Neuronal stem cell (in vitro differentiated cells): ENCODE data around the gene MEIOC.
"Not testable (repeated sequence)": the region's sequence is repeated elsewhere in the genome, so short reads cannot be mapped to it uniquely, and the experiment has no call there.

Source experiments
- DNase-seq: peaks from one replicate; pipeline ENCODE4 v3.0.0-alpha.2; 2013; ENCODE audit warnings: low spot score
- H2AFZ ChIP-seq: one replicate; pipeline ENCODE4 v1.6.1; 2013; ENCODE audit warnings: mild to moderate bottlenecking, low read length, inconsistent platforms
- H2AK5ac ChIP-seq: 2 replicates; pipeline ENCODE4 v1.6.1; 2013; ENCODE audit warnings: low read depth, mild to moderate bottlenecking, inconsistent platforms, low read length, moderate library complexity, mixed read lengths
- H2BK120ac ChIP-seq: 2 replicates; pipeline ENCODE4 v1.6.1; 2013; ENCODE audit warnings: low read depth, mild to moderate bottlenecking, inconsistent platforms, low read length, moderate library complexity, mixed read lengths
- H2BK12ac ChIP-seq: one replicate; pipeline ENCODE4 v1.6.1; 2013; ENCODE audit warnings: low read length, inconsistent platforms
- H2BK15ac ChIP-seq: 2 replicates; pipeline ENCODE4 v1.6.1; 2013; ENCODE audit warnings: mild to moderate bottlenecking, low read length, inconsistent platforms, mixed read lengths
- H2BK5ac ChIP-seq: one replicate; pipeline ENCODE4 v1.6.1; 2013; ENCODE audit warnings: inconsistent platforms, mild to moderate bottlenecking, low read length, moderate library complexity
- H3K14ac ChIP-seq: one replicate; pipeline ENCODE4 v1.6.1; 2013; ENCODE audit warnings: low read length, inconsistent platforms
- H3K18ac ChIP-seq: 2 replicates; pipeline ENCODE4 v1.6.1; 2013; ENCODE audit warnings: low read length, inconsistent platforms
- H3K23ac ChIP-seq: 2 replicates; pipeline ENCODE4 v1.6.1; 2013; ENCODE audit warnings: low read depth, mild to moderate bottlenecking, mixed read lengths, low read length, inconsistent platforms; ENCODE audit not compliant: poor library complexity
- H3K27ac ChIP-seq: replicated peaks from 3 replicates; pipeline ENCODE4 v1.5.1; 2013; ENCODE audit warnings: low read length, inconsistent platforms
- H3K27me3 ChIP-seq, 3 experiments: 2 replicates each; pipeline ENCODE4 v1.6.1; 2013; ENCODE audit warnings: low read length in 3 of 3, mild to moderate bottlenecking in 2 of 3, inconsistent platforms in 1 of 3, low read depth in 1 of 3, mixed read lengths in 1 of 3, moderate library complexity in 1 of 3; ENCODE audit not compliant: control insufficient read depth in 3 of 3, insufficient read depth in 3 of 3
- H3K36me3 ChIP-seq, 2 donors: replicated peaks in 1 of 2; 2 replicates each; pipeline ENCODE4 v1.6.1; 2013; ENCODE audit warnings: low read length in 2 of 2; ENCODE audit not compliant: control insufficient read depth in 2 of 2, insufficient read depth in 2 of 2
- H3K4ac ChIP-seq: 2 replicates; pipeline ENCODE4 v1.6.1; 2013; ENCODE audit warnings: inconsistent platforms, mild to moderate bottlenecking, low read length, moderate library complexity
- H3K4me1 ChIP-seq, 2 donors: 1 replicate in 1 of 2; 2 replicates in 1 of 2; pipeline ENCODE4 v1.6.1; 2013; ENCODE audit warnings: low read length in 2 of 2, low read depth in 1 of 2; ENCODE audit not compliant: control insufficient read depth in 2 of 2, insufficient read depth in 1 of 2
- H3K4me2 ChIP-seq: one replicate; pipeline ENCODE4 v1.6.1; 2013; ENCODE audit warnings: mild to moderate bottlenecking, low read length, inconsistent platforms; ENCODE audit not compliant: insufficient read depth, poor library complexity, severe bottlenecking
- H3K4me3 ChIP-seq, 2 donors: 2 replicates each; pipeline ENCODE4 v1.5.1; 2013; ENCODE audit warnings: low read length in 2 of 2, mild to moderate bottlenecking in 2 of 2, inconsistent platforms in 1 of 2, moderate library complexity in 1 of 2
- H3K79me1 ChIP-seq: one replicate; pipeline ENCODE4 v1.6.1; 2013; ENCODE audit warnings: low read depth, mild to moderate bottlenecking, inconsistent platforms, low read length, moderate library complexity
- H3K9ac ChIP-seq: one replicate; pipeline ENCODE4 v1.6.1; 2013; ENCODE audit warnings: mild to moderate bottlenecking, low read depth, low read length, inconsistent platforms; ENCODE audit not compliant: poor library complexity
- H3K9me3 ChIP-seq, 2 donors: replicated peaks in 1 of 2; 2 replicates each; pipeline versions ENCODE3 to v1.6.1; 2013; ENCODE audit warnings: low read length in 2 of 2, mild to moderate bottlenecking in 2 of 2, inconsistent platforms in 1 of 2, low read depth in 1 of 2, mixed read lengths in 1 of 2, moderate library complexity in 1 of 2; ENCODE audit not compliant: control insufficient read depth in 2 of 2, insufficient read depth in 1 of 2
- H4K8ac ChIP-seq: one replicate; pipeline ENCODE4 v1.6.1; 2013; ENCODE audit warnings: low read depth, mild to moderate bottlenecking, inconsistent platforms, low read length, moderate library complexity
- H4K91ac ChIP-seq: one replicate; pipeline ENCODE4 v1.6.1; 2013; ENCODE audit warnings: low read length, low read depth, mild to moderate bottlenecking, inconsistent platforms; ENCODE audit not compliant: poor library complexity
- WGBS, 2 donors: extraction: QIAGEN DNeasy Blood & Tissue Kit; methylation state at CpG; one replicate each; pipeline ENCODE4 v1.1.7; 2013; ENCODE audit warnings: missing lambda C conversion rate in 2 of 2, mixed read lengths in 1 of 2; ENCODE audit not compliant: insufficient read length in 2 of 2, insufficient replicate concordance in 1 of 2; ENCODE audit errors: extremely low coverage in 2 of 2; 5-methylcytosine and 5-hydroxymethylcytosine counted together

MEIOC gene

GRCh38 chr17:44690746-44691306 lies 34.6 kb downstream of the MEIOC start:
- not testable (repeated sequence) for H3K9ac ChIP-seq, H3K4me2 ChIP-seq, H2BK120ac ChIP-seq, H4K91ac ChIP-seq, H3K4me3 ChIP-seq, H3K27me3 ChIP-seq, H4K8ac ChIP-seq, H2BK12ac ChIP-seq, H3K14ac ChIP-seq, H3K18ac ChIP-seq, H3K4me1 ChIP-seq, H2AK5ac ChIP-seq, H3K27ac ChIP-seq, H2BK5ac ChIP-seq, H3K4ac ChIP-seq, H2AFZ ChIP-seq, H3K23ac ChIP-seq, H3K9me3 ChIP-seq, H2BK15ac ChIP-seq, DNase-seq, H3K79me1 ChIP-seq
- WGBS, 2 donors = no CpG with 5 or more reads among the region's 21 CpGs
- H3K36me3 ChIP-seq = peaks cover 0 to 15% of the 10 kb centered on the region in 2 donors

- no peak overlapping the region for H3K27ac ChIP-seq
- no peak overlapping the region for H3K9ac ChIP-seq
- peaks cover 2% of the 10 kb centered on the region in 2 donors for H3K4me1 ChIP-seq
- no CpG with 5 or more reads among the region's 11 CpGs for WGBS, 2 donors
- no peaks in the 10 kb centered on the region for H3K9me3 ChIP-seq
- H3K4ac ChIP-seq = no peak overlapping the region
- no peak overlapping the region for H2BK5ac ChIP-seq
- H3K27me3 ChIP-seq = no peaks in the 10 kb centered on the region
- no peak overlapping the region for H3K14ac ChIP-seq
- H3K79me1 ChIP-seq = peaks cover 4% of the 10 kb centered on the region
- no peak overlapping the region for H4K8ac ChIP-seq
- H2BK15ac ChIP-seq = no peak overlapping the region
- no peaks in the 10 kb centered on the region for H3K36me3 ChIP-seq
- no peak overlapping the region for H3K4me3 ChIP-seq
- DNase-seq = no peak
- H2AK5ac ChIP-seq = no peak overlapping the region
- no peak overlapping the region for H3K18ac ChIP-seq
- no peak overlapping the region for H2BK12ac ChIP-seq
- H4K91ac ChIP-seq = no peak overlapping the region
- no peak overlapping the region for H2BK120ac ChIP-seq
- no peak overlapping the region for H3K23ac ChIP-seq
- no peak overlapping the region for H2AFZ ChIP-seq
- H3K4me2 ChIP-seq = no peak overlapping the region
These were observed 37.3 kb downstream of the MEIOC start for GRCh38 chr17:44693609-44694008.

GRCh38 chr17:44700288-44700687 lies 44.0 kb downstream of the MEIOC start:
- not testable (repeated sequence) for H3K36me3 ChIP-seq, H3K27me3 ChIP-seq, H4K91ac ChIP-seq, H3K4me3 ChIP-seq, H3K4me2 ChIP-seq, H2BK120ac ChIP-seq, H3K23ac ChIP-seq, H2AFZ ChIP-seq, H3K18ac ChIP-seq, H3K9ac ChIP-seq, H3K14ac ChIP-seq, DNase-seq, H3K27ac ChIP-seq, H2BK12ac ChIP-seq, H3K79me1 ChIP-seq, H3K4ac ChIP-seq, H2BK15ac ChIP-seq, H2AK5ac ChIP-seq, H2BK5ac ChIP-seq, H3K9me3 ChIP-seq, H3K4me1 ChIP-seq, H4K8ac ChIP-seq
- WGBS, 2 donors = no CpG with 5 or more reads among the region's 10 CpGs

GRCh38 chr17:44707755-44708400 lies 51.6 kb downstream of the MEIOC start:
- Histone ChIP-seq H3K9ac (no peak overlapping the region), H4K8ac (no peak overlapping the region), H3K14ac (no peak overlapping the region), H3K27me3 (peaks cover 0 to 1% (median 0%) of the 10 kb centered on the region in 3 experiments), H4K91ac (no peak overlapping the region), H3K27ac (no peak overlapping the region), H3K4me3 (peak overlapping the region in 1 of 2 donors; percentile 96), H3K23ac (no peak overlapping the region), H2BK120ac (no peak overlapping the region), H3K9me3 (no peaks in the 10 kb centered on the region), H3K4me1 (peaks cover 3 to 4% of the 10 kb centered on the region in 2 donors), H2BK5ac (no peak overlapping the region), H3K4ac (no peak overlapping the region), H2AK5ac (no peak overlapping the region), H3K79me1 (peaks cover 2% of the 10 kb centered on the region), H3K4me2 (no peak overlapping the region), H2AFZ (peak overlapping the region; percentile 85), H3K36me3 (peaks cover 0 to 18% of the 10 kb centered on the region in 2 donors), H3K18ac (no peak overlapping the region), H2BK12ac (no peak overlapping the region), H2BK15ac (no peak overlapping the region)
- no peak for DNase-seq
- WGBS, 2 donors = 95% methylated on average over 2 of the region's 4 CpGs; no CpG with 5 or more reads in 1 of the 2 donors
